ENCODE data around the gene PGM2L1.

Gene PGM2L1

DNA sequence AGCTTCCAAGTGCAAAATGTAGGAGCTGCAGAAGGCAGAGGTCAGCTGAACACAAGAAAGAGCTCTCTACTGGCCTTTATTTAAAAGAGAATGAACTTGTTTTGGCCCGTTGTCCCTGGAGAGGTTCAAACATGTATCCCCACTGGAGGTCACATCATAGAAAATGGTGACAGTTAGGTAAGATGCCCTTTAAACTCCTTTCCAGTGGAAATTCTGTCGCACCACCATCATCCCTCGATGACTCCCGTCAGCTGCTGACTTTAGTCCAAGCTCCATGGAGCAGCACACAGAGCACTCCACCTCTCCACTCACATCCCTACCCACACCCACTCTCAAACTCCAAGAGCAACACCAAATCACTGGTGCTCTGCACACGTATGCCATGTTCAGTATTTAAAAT, 71.6 kb downstream of the PGM2L1 start:
- no peaks in the 10 kb centered on the region for H3K9me2 ChIP-seq (replicated peaks; ENCODE audit: low read depth, low read length)
- H3K4me2 ChIP-seq (ENCODE audit: low read depth, low read length, poor library complexity, severe bottlenecking): no peak overlapping the region
- no peaks in the 10 kb centered on the region for H3K27me3 ChIP-seq (ENCODE audit: insufficient read depth, low read length, poor library complexity, severe bottlenecking)
- H3K9ac ChIP-seq (ENCODE audit: low read depth, low read length, poor library complexity, severe bottlenecking): no peak overlapping the region
- no peaks in the 10 kb centered on the region for H3K36me3 ChIP-seq (ENCODE audit: insufficient read depth, low read length)
- H3K9me3 ChIP-seq (ENCODE audit: insufficient read depth, low read depth, low read length): no peaks in the 10 kb centered on the region
- TF ChIP-seq EZH2phosphoT487 (IDR thresholded peaks at IDR 0.05; ENCODE audit: borderline replicate concordance): no peak
- no peak for TF ChIP-seq CTCF (conservative IDR thresholded peaks at IDR 0.05; ENCODE audit: low read length)
- no peaks in the 10 kb centered on the region for H3F3A ChIP-seq (ENCODE audit: low read depth)
- no peaks in the 10 kb centered on the region for H4K20me1 ChIP-seq (ENCODE audit: insufficient read depth, low read length, poor library complexity, severe bottlenecking)
- H3K79me2 ChIP-seq (ENCODE audit: insufficient read depth, low read length): no peaks in the 10 kb centered on the region
- H3K4me1 ChIP-seq (ENCODE audit: insufficient read depth, low read length, poor library complexity, severe bottlenecking): peaks cover 10% of the 10 kb centered on the region
- no peak overlapping the region for H3K4me3 ChIP-seq (ENCODE audit: low read length, poor library complexity, severe bottlenecking)
- H2AFZ ChIP-seq (ENCODE audit: low read length): no peak overlapping the region

GRCh38 chr11:74325649-74326645, 72.3 kb downstream of the PGM2L1 start:
- no peak overlapping the region for H2AFZ ChIP-seq (ENCODE audit: low read length)
- no peak overlapping the region for H3K9ac ChIP-seq (ENCODE audit: low read depth, low read length, poor library complexity, severe bottlenecking)
- H3K36me3 ChIP-seq (ENCODE audit: insufficient read depth, low read length): no peaks in the 10 kb centered on the region
- no peaks in the 10 kb centered on the region for H3K9me3 ChIP-seq (ENCODE audit: insufficient read depth, low read depth, low read length)
- no peak overlapping the region for H3K4me3 ChIP-seq (ENCODE audit: low read length, poor library complexity, severe bottlenecking)
- H3K4me1 ChIP-seq (ENCODE audit: insufficient read depth, low read length, poor library complexity, severe bottlenecking): peaks cover 10% of the 10 kb centered on the region
- H3K27me3 ChIP-seq (ENCODE audit: insufficient read depth, low read length, poor library complexity, severe bottlenecking): no peaks in the 10 kb centered on the region
- no peaks in the 10 kb centered on the region for H3K79me2 ChIP-seq (ENCODE audit: insufficient read depth, low read length)
- H3K4me2 ChIP-seq (ENCODE audit: low read depth, low read length, poor library complexity, severe bottlenecking): no peak overlapping the region
- H4K20me1 ChIP-seq (ENCODE audit: insufficient read depth, low read length, poor library complexity, severe bottlenecking): no peaks in the 10 kb centered on the region
- no peaks in the 10 kb centered on the region for H3F3A ChIP-seq (ENCODE audit: low read depth)
- no peaks in the 10 kb centered on the region for H3K9me2 ChIP-seq (replicated peaks; ENCODE audit: low read depth, low read length)
- TF ChIP-seq CTCF (conservative IDR thresholded peaks at IDR 0.05; ENCODE audit: low read length): no peak
- TF ChIP-seq EZH2phosphoT487 (IDR thresholded peaks at IDR 0.05; ENCODE audit: borderline replicate concordance): no peak

- no peaks in the 10 kb centered on the region for H3K4me1 ChIP-seq (ENCODE audit: insufficient read depth, low read length, poor library complexity, severe bottlenecking)
- H3K4me2 ChIP-seq (ENCODE audit: low read depth, low read length, poor library complexity, severe bottlenecking): no peak overlapping the region
- no peaks in the 10 kb centered on the region for H3K27me3 ChIP-seq (ENCODE audit: insufficient read depth, low read length, poor library complexity, severe bottlenecking)
- H2AFZ ChIP-seq (ENCODE audit: low read length): no peak overlapping the region
- H3K9me3 ChIP-seq (ENCODE audit: insufficient read depth, low read depth, low read length): no peaks in the 10 kb centered on the region
- H3K9ac ChIP-seq (ENCODE audit: low read depth, low read length, poor library complexity, severe bottlenecking): no peak overlapping the region
- H3K9me2 ChIP-seq (replicated peaks; ENCODE audit: low read depth, low read length): no peaks in the 10 kb centered on the region
- H3K36me3 ChIP-seq (ENCODE audit: insufficient read depth, low read length): no peaks in the 10 kb centered on the region
- no peaks in the 10 kb centered on the region for H3F3A ChIP-seq (ENCODE audit: low read depth)
- H3K4me3 ChIP-seq (ENCODE audit: low read length, poor library complexity, severe bottlenecking): no peak overlapping the region
- TF ChIP-seq CTCF (conservative IDR thresholded peaks at IDR 0.05; ENCODE audit: low read length) (no peak), EZH2phosphoT487 (IDR thresholded peaks at IDR 0.05; ENCODE audit: borderline replicate concordance) (no peak)
- no peaks in the 10 kb centered on the region for H3K79me2 ChIP-seq (ENCODE audit: insufficient read depth, low read length)
- H4K20me1 ChIP-seq (ENCODE audit: insufficient read depth, low read length, poor library complexity, severe bottlenecking): no peaks in the 10 kb centered on the region
Measured at GRCh38 chr11:74322667-74323066, 75.6 kb downstream of the PGM2L1 start.
